ENCODE results near the gene SMARCAD1. TPM values are rescaled to one million over a fixed set of nuclear protein-coding genes. Genes with fewer than 3 reads are reported as not detected.

The SMARCAD1 gene
- total RNA-seq, 1 donor from 2014 or later, result 24.4 TPM

DNA sequence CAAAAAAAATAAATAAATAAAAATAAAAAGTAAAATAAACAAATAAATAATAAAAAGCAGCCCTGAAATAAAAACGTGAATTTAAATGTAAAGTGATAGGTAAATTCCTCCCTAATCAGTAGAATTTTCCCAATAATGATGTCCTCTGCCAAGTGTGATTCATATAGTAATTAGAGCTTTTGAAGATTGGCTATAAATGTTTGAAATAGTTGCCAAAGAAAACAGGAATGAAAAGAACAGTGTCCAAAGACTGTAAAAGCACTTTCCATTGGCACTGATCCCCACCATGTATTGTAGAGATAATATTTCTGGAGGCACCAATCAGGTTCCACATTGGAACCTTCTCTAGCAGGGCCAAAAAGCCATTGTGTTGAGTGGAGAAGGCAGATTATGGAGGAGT lies 25.9 kb upstream of the SMARCAD1 start:
- no peak overlapping the region for H3K4me3 Mint-ChIP-seq (ENCODE audit: unreplicated experiment)
- no peaks in the 10 kb centered on the region for H3K9me3 Mint-ChIP-seq (ENCODE audit: low read depth)
- H3K27me3 Mint-ChIP-seq (ENCODE audit: low read depth), result peaks cover 29% of the 10 kb centered on the region
- no peak for TF ChIP-seq CTCF (IDR thresholded peaks at IDR 0.05)
- H3K4me1 Mint-ChIP-seq (ENCODE audit: low read depth), result no peaks in the 10 kb centered on the region
- peaks cover 2% of the 10 kb centered on the region for H3K36me3 Mint-ChIP-seq (ENCODE audit: low read depth)
- no peak for DNase-seq (ENCODE audit: low spot score)
- H3K27ac Mint-ChIP-seq (ENCODE audit: unreplicated experiment), result no peak overlapping the region

GRCh38 chr4:94202769-94203168 lies 4.9 kb upstream of the SMARCAD1 start:
- no peak overlapping the region for H3K27ac Mint-ChIP-seq (ENCODE audit: unreplicated experiment)
- no peaks in the 10 kb centered on the region for H3K4me1 Mint-ChIP-seq (ENCODE audit: low read depth)
- DNase-seq (ENCODE audit: low spot score), result no peak
- H3K9me3 Mint-ChIP-seq (ENCODE audit: low read depth), result peaks cover 13% of the 10 kb centered on the region
- peaks cover 2% of the 10 kb centered on the region for H3K36me3 Mint-ChIP-seq (ENCODE audit: low read depth)
- no peak for TF ChIP-seq CTCF (IDR thresholded peaks at IDR 0.05)
- H3K4me3 Mint-ChIP-seq (ENCODE audit: unreplicated experiment), result no peak overlapping the region
- peaks cover 20% of the 10 kb centered on the region for H3K27me3 Mint-ChIP-seq (ENCODE audit: low read depth)

GRCh38 chr4:94208266-94208665 lies 601 bp downstream of the SMARCAD1 start:
- no peak for TF ChIP-seq CTCF (IDR thresholded peaks at IDR 0.05)
- Mint-ChIP-seq H3K36me3 (ENCODE audit: low read depth) (peaks cover 15% of the 10 kb centered on the region), H3K9me3 (ENCODE audit: low read depth) (peaks cover 4% of the 10 kb centered on the region), H3K4me1 (ENCODE audit: low read depth) (peaks cover 26% of the 10 kb centered on the region), H3K4me3 (ENCODE audit: unreplicated experiment) (peak overlapping the region; percentile 89), H3K27ac (ENCODE audit: unreplicated experiment) (peak overlapping the region; percentile 99), H3K27me3 (ENCODE audit: low read depth) (no peaks in the 10 kb centered on the region)
- DNase-seq (ENCODE audit: low spot score), result no peak

- no peak for DNase-seq (ENCODE audit: low spot score)
- Mint-ChIP-seq H3K36me3 (ENCODE audit: low read depth) (peaks cover 20% of the 10 kb centered on the region), H3K4me3 (ENCODE audit: unreplicated experiment) (peak overlapping the region; percentile 89), H3K27me3 (ENCODE audit: low read depth) (no peaks in the 10 kb centered on the region), H3K9me3 (ENCODE audit: low read depth) (no peaks in the 10 kb centered on the region), H3K4me1 (ENCODE audit: low read depth) (peaks cover 26% of the 10 kb centered on the region), H3K27ac (ENCODE audit: unreplicated experiment) (no peak overlapping the region)
- no peak for TF ChIP-seq CTCF (IDR thresholded peaks at IDR 0.05)
Measured at GRCh38 chr4:94208918-94209317, 1.3 kb downstream of the SMARCAD1 start.

- no peak for TF ChIP-seq CTCF (IDR thresholded peaks at IDR 0.05)
- Mint-ChIP-seq H3K27me3 (ENCODE audit: low read depth) (no peaks in the 10 kb centered on the region), H3K36me3 (ENCODE audit: low read depth) (peaks cover 35% of the 10 kb centered on the region), H3K9me3 (ENCODE audit: low read depth) (peaks cover 3% of the 10 kb centered on the region), H3K4me1 (ENCODE audit: low read depth) (peaks cover 26% of the 10 kb centered on the region), H3K27ac (ENCODE audit: unreplicated experiment) (no peak overlapping the region), H3K4me3 (ENCODE audit: unreplicated experiment) (no peak overlapping the region)
- DNase-seq (ENCODE audit: low spot score), result no peak
Measured at GRCh38 chr4:94211861-94212260, 4.2 kb downstream of the SMARCAD1 start.
